Cerebellar cortex (tissue), 1 donor: ENCODE measurements around the gene ARHGAP21.
"Not testable (repeated sequence)": the region's sequence is repeated elsewhere in the genome, so short reads cannot be mapped to it uniquely, and the experiment has no call there.

Experiments used
- DNase-seq: peaks from one replicate; pipeline ENCODE4 v3.0.0-alpha.2; 2015; ENCODE audit warnings: low spot score

The ARHGAP21 gene

GRCh38 chr10:24625778-24626177, 97.9 kb downstream of the ARHGAP21 start:
- no peak for DNase-seq

GRCh38 chr10:24623383-24623782, 100.3 kb downstream of the ARHGAP21 start:
- DNase-seq = no peak

DNA sequence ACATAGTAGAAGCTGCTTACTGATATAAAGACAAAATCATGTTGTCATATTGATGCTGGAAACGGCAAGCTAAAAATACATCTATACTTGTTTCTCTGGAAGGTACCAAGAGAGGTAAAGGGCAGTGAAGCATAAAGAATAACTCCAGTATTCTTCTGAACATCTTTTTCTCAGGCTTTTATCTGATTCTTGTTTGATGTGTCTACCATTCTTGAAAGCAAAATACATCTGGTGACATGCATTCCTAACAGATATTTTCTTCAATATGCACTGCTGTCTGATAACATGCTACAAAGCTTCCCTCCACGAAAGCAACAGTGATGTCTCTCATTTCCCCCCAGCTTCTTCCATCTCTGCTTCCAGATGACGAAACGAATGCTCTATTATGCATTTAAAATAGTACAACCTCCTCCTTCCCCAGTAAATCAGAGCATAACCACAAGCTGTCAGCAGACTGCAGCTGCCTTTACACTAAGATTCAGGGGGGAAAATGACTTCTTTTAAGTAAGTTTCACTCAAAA, 100.8 kb downstream of the ARHGAP21 start:
- DNase-seq = peak; percentile 78

GRCh38 chr10:24621035-24621795, 102.5 kb downstream of the ARHGAP21 start:
- DNase-seq = peak; percentile 50

- not testable (repeated sequence) for DNase-seq
These were observed 103.7 kb downstream of the ARHGAP21 start for GRCh38 chr10:24619994-24620310.

DNA sequence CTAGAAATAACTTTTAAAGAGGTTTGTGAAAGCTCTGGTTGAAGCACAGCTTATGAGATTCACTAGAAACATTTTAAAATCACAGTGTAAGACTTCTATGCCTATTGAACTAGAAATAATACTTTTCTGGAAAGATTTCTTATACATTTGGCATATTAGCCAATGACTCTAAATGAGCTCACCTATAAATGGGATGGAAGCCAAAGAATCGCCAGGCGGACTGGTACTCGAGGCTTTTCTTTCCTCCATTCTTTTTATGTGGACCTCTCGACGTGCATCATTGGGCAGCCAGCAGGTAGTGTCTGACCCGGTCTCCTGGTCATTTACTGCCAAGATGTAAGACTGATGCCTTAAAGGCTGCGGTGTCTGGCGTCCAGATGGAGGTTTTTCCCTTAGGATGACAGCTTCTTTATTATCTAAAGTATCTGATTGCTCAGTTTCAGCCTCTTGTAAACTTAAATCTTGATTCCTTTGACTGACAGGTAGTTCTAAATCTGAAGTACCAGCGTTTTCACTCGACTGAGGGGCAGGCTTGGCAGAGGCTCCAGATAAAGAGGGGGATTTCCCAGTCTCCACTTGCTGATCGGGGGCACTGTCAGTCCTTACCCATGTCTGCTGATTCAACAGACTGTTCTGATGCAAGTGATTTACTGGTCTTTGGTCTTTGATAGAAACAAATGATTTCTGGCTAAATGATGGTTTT, 104.2 kb downstream of the ARHGAP21 start:
- DNase-seq = peak; percentile 56

DNA sequence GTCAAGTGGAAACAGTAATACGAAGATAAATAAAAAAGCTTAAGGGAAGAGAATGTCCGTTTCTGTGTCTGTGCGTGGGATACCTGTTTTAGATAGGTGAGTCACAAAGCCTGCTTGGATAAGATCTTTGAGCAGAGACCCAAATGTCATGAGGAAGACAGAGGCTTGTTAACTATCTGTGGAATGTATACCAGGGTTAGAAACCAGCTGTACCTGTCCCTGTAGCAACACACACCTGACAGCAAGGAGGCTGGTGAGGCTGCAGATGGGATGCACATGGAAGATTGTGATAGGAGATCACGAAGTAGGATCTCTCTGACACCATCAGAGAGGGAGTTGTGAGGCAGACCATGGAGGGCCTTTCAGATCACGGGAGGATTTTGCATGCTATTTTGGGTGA, 105.3 kb downstream of the ARHGAP21 start:
- DNase-seq = peak; percentile 37

DNA sequence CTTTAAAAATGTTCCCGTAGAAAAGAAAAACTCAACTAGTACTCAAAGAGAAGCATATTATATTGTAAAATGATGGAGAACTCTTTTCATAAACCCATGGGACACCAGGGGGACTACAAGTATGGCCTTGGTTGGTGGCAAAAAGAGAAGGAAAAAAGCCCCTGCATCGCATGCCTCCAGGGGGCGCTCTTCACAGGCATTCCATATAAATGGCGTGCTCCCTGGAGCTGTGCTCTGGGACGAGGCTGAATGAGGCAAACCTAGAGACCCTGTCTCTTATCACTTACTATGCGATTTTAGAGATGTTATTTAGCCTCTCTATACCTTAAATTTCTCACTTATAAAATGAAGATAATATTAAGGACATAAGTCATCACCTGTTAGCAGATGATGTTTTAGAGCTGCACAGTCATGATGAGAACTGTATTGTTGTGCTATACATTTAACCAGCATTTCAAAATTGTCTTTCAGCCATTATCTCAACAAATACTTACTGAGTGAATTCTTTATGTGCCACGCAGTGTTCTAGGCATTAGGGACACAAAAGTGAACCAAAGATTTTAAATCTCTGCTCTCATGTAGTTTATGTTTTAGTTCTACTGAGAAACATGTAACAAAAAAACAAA, 105.8 kb downstream of the ARHGAP21 start:
- DNase-seq = peak; percentile 61

- no peak for DNase-seq
These were observed 107.2 kb downstream of the ARHGAP21 start for GRCh38 chr10:24616536-24616935.

DNA sequence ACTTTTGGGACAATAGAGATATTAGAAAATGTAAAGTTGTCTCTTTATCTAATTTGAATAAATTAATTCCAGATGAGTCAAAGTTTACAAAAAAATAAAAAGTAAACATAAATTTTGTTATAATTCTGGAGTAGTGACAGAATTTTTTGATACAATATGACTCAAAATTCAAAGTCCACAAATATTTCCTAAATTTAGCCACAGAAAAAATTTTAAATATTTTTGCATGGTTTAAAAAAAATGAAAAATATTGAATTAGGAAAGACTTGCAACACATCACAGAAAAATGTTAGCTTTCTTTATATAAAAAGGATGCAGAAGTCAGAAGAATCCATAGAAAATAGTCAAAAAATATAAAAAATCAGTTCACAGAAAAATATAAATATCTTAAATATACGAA, 117.7 kb downstream of the ARHGAP21 start:
- no peak for DNase-seq

DNA sequence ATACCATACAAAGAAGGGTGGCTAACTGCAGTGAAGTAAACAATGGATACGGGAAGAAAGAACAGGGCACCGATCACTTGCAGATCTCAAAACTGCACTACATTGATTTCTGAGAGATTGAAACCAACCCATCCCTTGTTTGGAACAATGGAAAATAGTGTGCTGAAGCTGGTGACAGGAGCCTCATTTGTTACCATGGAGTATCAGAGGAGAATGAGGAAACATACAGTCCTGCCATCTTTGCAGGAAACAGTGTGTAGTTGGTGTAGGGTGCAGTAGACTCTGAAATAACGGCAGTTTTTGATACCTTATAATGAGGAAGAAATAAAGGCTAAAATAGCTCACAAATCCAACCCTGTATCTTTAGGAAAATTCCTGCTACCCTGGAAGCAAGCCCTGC, 118.5 kb downstream of the ARHGAP21 start:
- no peak for DNase-seq

GRCh38 chr10:24603333-24603732, 120.4 kb downstream of the ARHGAP21 start:
- DNase-seq = no peak

GRCh38 chr10:24597961-24598360, 125.7 kb downstream of the ARHGAP21 start:
- no peak for DNase-seq

- no peak for DNase-seq
These were observed 126.3 kb downstream of the ARHGAP21 start for GRCh38 chr10:24597426-24597825.

DNA sequence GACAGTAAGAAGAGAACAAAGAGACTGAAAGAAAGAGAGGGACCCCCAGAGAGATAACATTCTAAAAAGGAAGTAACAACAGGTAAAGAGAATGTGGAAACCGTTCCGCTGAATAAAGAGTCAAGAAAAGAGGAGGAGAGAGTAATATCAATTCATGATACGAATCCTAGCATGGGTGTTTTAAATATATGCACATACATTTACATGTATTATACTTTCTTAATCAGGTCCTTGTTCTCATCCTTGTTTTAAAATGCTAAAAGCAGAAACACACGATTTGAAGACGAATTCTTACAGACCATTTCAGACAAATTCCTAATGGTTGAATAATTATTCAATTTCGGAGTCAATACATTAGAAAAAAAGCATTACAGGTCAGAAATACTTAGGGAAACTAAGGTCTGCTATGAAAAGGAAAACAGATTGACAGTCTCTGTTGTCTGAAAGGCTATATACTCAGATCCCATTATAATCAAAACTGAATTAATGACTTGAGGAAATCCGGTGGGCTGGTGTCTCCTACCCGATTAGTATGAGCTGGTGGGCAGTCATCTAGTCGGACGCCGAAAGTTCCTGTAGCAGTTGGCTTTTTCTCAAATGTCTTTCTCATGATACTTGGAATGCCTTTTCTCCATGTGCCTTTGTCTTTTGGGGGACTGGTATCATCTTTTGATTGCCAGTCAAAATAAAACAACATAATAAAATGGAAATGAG, 127.3 kb downstream of the ARHGAP21 start:
- DNase-seq = no peak

DNA sequence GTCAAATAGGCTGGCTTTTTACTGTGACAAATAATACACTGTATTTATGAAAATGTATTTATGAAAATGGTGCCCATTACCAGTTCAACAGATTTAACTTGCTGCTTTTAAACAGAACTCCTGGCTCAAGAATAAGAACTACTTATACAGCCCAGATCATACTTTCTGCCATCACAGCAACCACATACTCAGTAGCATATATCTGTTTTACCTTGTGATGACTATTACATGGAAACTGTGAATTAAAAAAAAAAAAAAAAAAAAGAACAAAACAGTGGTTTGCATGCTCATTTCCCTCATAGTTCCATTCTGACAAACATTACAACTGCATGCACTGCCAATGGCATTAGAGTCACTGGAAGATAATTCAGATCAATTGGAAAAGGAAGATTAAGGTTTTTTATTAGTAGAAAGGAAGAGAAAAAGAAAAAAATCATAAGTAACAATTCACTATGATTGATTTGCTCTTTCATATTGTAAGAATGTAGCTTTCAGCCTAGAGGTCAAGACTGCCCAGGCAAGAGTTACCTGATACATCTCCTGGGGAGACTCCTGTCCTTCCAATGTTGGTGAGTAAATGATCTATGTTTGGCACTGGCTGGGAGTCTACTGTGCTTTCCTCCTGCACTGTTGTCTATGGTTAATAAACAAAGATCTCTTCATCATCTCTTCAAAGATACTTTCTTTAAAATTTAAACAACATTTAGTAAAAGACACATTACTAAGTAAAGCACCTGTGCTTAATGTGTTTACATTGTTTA, 132.8 kb downstream of the ARHGAP21 start:
- DNase-seq = no peak

- no peak for DNase-seq
These were observed 134.4 kb downstream of the ARHGAP21 start for GRCh38 chr10:24589265-24589664.

DNA sequence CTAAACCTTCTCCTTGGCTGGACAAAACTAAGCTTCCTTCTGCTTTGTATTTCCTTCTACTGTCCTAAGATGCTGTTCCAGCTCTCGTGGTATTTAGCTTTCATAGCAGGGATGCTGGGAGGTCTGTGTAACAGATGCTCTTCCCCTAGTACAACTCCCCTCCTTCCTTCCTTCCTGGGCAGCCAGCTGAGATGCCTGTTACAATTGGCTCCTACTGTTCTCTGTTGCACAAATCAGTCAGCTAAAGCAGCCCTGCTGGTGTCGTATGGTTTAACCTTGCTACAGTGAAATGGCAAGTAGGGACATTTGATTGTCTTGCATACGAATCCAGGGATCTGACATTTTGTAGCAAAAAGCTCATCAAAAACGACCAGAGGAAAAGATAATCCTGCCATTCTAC, 143.8 kb downstream of the ARHGAP21 start:
- peak; percentile 86 for DNase-seq

- DNase-seq = no peak
These were observed 144.2 kb downstream of the ARHGAP21 start for GRCh38 chr10:24579448-24579847.

DNA sequence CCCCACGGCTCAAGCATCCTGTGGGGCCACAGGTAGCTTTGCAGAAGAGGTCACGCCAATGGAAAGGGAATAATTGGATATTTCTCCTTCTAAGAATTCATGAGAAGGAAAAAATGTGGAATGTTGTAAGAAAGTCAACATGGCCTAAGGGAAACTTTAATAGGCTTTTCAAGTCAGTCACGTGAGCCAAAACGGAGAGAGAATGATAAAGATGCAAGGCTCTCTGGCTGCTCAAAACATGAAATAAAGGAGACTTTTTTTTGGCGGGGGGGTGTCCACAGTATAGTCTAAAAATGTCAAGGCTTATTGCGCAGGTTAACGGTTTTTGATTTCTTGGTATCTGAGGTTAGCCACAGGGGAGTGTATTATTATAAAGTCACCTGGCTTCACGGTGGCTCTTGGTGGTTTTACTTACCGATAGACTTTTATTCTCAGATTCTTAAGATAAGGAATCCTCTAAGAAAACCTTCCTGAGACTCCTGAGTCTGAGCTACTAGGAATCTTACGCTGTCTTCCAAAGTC, 148.1 kb downstream of the ARHGAP21 start:
- DNase-seq = no peak

- peak; percentile 17 for DNase-seq
These were observed 149.0 kb downstream of the ARHGAP21 start for GRCh38 chr10:24574578-24575155.
